GM21423 (cell line): ENCODE data around the gene POLR2J.
"Not testable (repeated sequence)": the region's sequence is repeated elsewhere in the genome, so short reads cannot be mapped to it uniquely, and the experiment has no call there.

Experiments
- ATAC-seq: cut with Tn5 transposase; IDR thresholded peaks from one replicate; pipeline ENCODE4 v1.9.1; 2021; ENCODE audit warnings: mild to moderate bottlenecking, moderate library complexity; ENCODE audit not compliant: unreplicated experiment

Gene POLR2J

GRCh38 chr7:102496861-102497260 lies 18.1 kb upstream of the POLR2J start:
- not testable (repeated sequence) for ATAC-seq

GRCh38 chr7:102494473-102495149 lies 15.9 kb upstream of the POLR2J start:
- peak; percentile 71 for ATAC-seq

- not testable (repeated sequence) for ATAC-seq
Measured at GRCh38 chr7:102494026-102494425, 15.3 kb upstream of the POLR2J start.

- ATAC-seq: peak; percentile 48
Measured at GRCh38 chr7:102493220-102493935, 14.7 kb upstream of the POLR2J start.

GRCh38 chr7:102490529-102491075 lies 11.9 kb upstream of the POLR2J start:
- not testable (repeated sequence) for ATAC-seq

- not testable (repeated sequence) for ATAC-seq
Measured at GRCh38 chr7:102484317-102484716, 5.6 kb upstream of the POLR2J start.

- ATAC-seq: not testable (repeated sequence)
Measured at GRCh38 chr7:102481962-102482361, 3.2 kb upstream of the POLR2J start.

GRCh38 chr7:102479982-102480637 lies 1.4 kb upstream of the POLR2J start:
- ATAC-seq: not testable (repeated sequence)

GRCh38 chr7:102479209-102479584 lies 475 bp upstream of the POLR2J start:
- ATAC-seq: peak; percentile 22

GRCh38 chr7:102474736-102475435 lies 3.8 kb downstream of the POLR2J start:
- ATAC-seq: not testable (repeated sequence)

- not testable (repeated sequence) for ATAC-seq
Measured at GRCh38 chr7:102474116-102474515, 4.6 kb downstream of the POLR2J start.

- no peak for ATAC-seq
Measured at GRCh38 chr7:102473271-102473991, 5.3 kb downstream of the POLR2J start.

GRCh38 chr7:102472126-102473041 lies 6.3 kb downstream of the POLR2J start:
- no peak for ATAC-seq

- ATAC-seq: no peak
Measured at GRCh38 chr7:102471791-102472125, 7.0 kb downstream of the POLR2J start.

- ATAC-seq: no peak
Measured at GRCh38 chr7:102469972-102470825, 8.5 kb downstream of the POLR2J start.

GRCh38 chr7:102469351-102469971 lies 9.3 kb downstream of the POLR2J start:
- ATAC-seq: no peak

- ATAC-seq: no peak
Measured at GRCh38 chr7:102468478-102469350, 10.0 kb downstream of the POLR2J start.
